Prostate gland (tissue), 2 donors: ENCODE data around the gene NOTUM.

Source experiments
- CTCF ChIP-seq, 4 experiments: fragments of 200-600 bp in 2 of 4; fragments of 450-650 bp in 2 of 4; sonication (generic) in 2 of 4; IDR thresholded peaks; 1 replicate in 3 of 4; 2 replicates in 1 of 4; pipeline ENCODE4 v1.5.1; 2016 to 2019; ENCODE audit warnings: antibody characterized with exemption in 4 of 4, mild to moderate bottlenecking in 2 of 4, moderate library complexity in 2 of 4
- POLR2A ChIP-seq: fragments of 450-650 bp; IDR thresholded peaks from one replicate; pipeline ENCODE4 v1.6.1; 2016; ENCODE audit warnings: antibody characterized with exemption, mild to moderate bottlenecking

DNA sequence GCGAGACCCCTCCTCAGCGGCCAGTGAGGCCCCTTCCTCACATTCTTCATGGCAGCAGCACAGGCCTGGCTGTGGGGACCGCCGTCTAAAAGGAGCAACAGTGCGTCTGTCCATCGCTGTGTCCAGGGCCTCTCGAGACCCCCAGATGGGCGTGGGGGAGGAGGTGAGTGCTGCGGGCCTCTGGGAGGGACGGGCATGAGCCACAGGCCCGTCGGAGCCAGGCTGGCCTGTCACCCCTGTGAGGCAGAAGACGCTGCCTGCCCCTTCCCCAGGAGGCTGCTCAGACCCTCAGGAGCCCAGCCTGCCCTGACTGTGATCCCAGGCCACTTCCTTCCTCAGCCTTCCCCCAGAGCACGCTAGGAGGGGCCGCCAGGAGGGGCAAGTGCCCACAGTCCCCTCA lies 21.8 kb downstream of the NOTUM start:
- TF ChIP-seq CTCF (IDR thresholded peaks at IDR 0.05) = no peak
- no peak for TF ChIP-seq POLR2A
